ENCODE measurements around the gene ZGPAT.

- TF ChIP-seq CTCF (IDR thresholded peaks at IDR 0.05) (no peak), POLR2A (IDR thresholded peaks at IDR 0.05) (no peak)
Measured at GRCh38 chr20:63765082-63765873, 57.4 kb downstream of the ZGPAT start.

Data from ovary (tissue), 3 donors.